Prostate gland (tissue), 2 donors: ENCODE results near the gene FSTL5. TPM values are rescaled to one million over a fixed set of nuclear protein-coding genes. Genes with fewer than 3 reads are reported as not detected.

Experiments
- DNase-seq: peaks from one replicate; pipeline ENCODE4 v3.0.0-alpha.2; 2019; ENCODE audit warnings: low spot score
- H3K27ac ChIP-seq, 2 donors: fragments of 200-600 bp; sonication (generic); 2 replicates each; pipeline ENCODE4 v1.5.1; 2017 to 2019
- H3K27me3 ChIP-seq: fragments of 200-600 bp; sonication (generic); replicated peaks from 2 replicates; pipeline ENCODE4 v1.5.1; 2019; ENCODE audit not compliant: insufficient read depth
- H3K36me3 ChIP-seq, 2 donors: fragments of 200-600 bp; sonication (generic); 1 replicate in 1 of 2; 2 replicates in 1 of 2; pipeline versions ENCODE4 v1.5.1 to v1.8.1; 2017 to 2019
- H3K4me1 ChIP-seq: fragments of 200-600 bp; sonication (generic); replicated peaks from 2 replicates; pipeline ENCODE4 v1.5.1; 2019
- H3K4me3 ChIP-seq, 2 donors: fragments of 200-600 bp; sonication (generic); 2 replicates each; pipeline ENCODE4 v1.5.1; 2017 to 2019
- H3K9me3 ChIP-seq: fragments of 200-600 bp; sonication (generic); 2 replicates; pipeline ENCODE4 v1.5.1; 2017
- CTCF ChIP-seq, 4 experiments: fragments of 200-600 bp in 2 of 4; fragments of 450-650 bp in 2 of 4; sonication (generic) in 2 of 4; IDR thresholded peaks; 1 replicate in 3 of 4; 2 replicates in 1 of 4; pipeline ENCODE4 v1.5.1; 2016 to 2019; ENCODE audit warnings: antibody characterized with exemption in 4 of 4, mild to moderate bottlenecking in 2 of 4, moderate library complexity in 2 of 4
- POLR2A ChIP-seq: fragments of 450-650 bp; IDR thresholded peaks from one replicate; pipeline ENCODE4 v1.6.1; 2016; ENCODE audit warnings: antibody characterized with exemption, mild to moderate bottlenecking
- POLR2AphosphoS5 ChIP-seq: sonication (generic); formaldehyde crosslinking; IDR thresholded peaks from one replicate; pipeline ENCODE4 v1.6.1; 2017; ENCODE audit warnings: antibody characterized with exemption
- WGBS: methylation state at CpG from one replicate; pipeline ENCODE4 v1.1.5; 2018; 5-methylcytosine and 5-hydroxymethylcytosine counted together
- intact Hi-C: fragments of 100-400 bp; cut with DNase I; formaldehyde crosslinking; loops from one replicate; pipeline ENCODE4 v1.14.2; 2022
- total RNA-seq, 2 donors: library from RNA; depleted of rRNA; stranded (reverse); fragments of >200 nt; gene quantifications; one replicate each; pipeline ENCODE4 v1.1.0, GENCODE V29; 2016

Gene FSTL5
- total RNA-seq, 2 donors from 2014 or later = 0.45 TPM; not detected in 1

GRCh38 chr4:161823450-161823849, 340.4 kb downstream of the FSTL5 start:
- Histone ChIP-seq H3K4me1 (no peaks in the 10 kb centered on the region), H3K27me3 (no peaks in the 10 kb centered on the region), H3K4me3 (no peak overlapping the region), H3K27ac (no peak overlapping the region), H3K9me3 (no peaks in the 10 kb centered on the region), H3K36me3 (no peaks in the 10 kb centered on the region)
- 92% methylated on average over 1 of the region's 1 CpG for WGBS
- DNase-seq = no peak
- intact Hi-C loops = no loop called here
- TF ChIP-seq POLR2AphosphoS5 (no peak), POLR2A (no peak), CTCF (IDR thresholded peaks at IDR 0.05) (no peak)

GRCh38 chr4:161822174-161822573, 341.6 kb downstream of the FSTL5 start:
- Histone ChIP-seq H3K9me3 (no peaks in the 10 kb centered on the region), H3K36me3 (no peaks in the 10 kb centered on the region), H3K4me3 (no peak overlapping the region), H3K4me1 (no peaks in the 10 kb centered on the region), H3K27ac (no peak overlapping the region), H3K27me3 (no peaks in the 10 kb centered on the region)
- no peak for DNase-seq
- 100% methylated on average over 1 of the region's 1 CpG for WGBS
- no peak for TF ChIP-seq CTCF (IDR thresholded peaks at IDR 0.05)
- no peak for TF ChIP-seq POLR2A
- no peak for TF ChIP-seq POLR2AphosphoS5
- intact Hi-C loops = no loop called here

- DNase-seq = no peak
- Histone ChIP-seq H3K4me1 (no peaks in the 10 kb centered on the region), H3K36me3 (no peaks in the 10 kb centered on the region), H3K4me3 (no peak overlapping the region), H3K27me3 (no peaks in the 10 kb centered on the region), H3K9me3 (no peaks in the 10 kb centered on the region), H3K27ac (no peak overlapping the region)
- TF ChIP-seq POLR2AphosphoS5 = no peak
- no peak for TF ChIP-seq CTCF (IDR thresholded peaks at IDR 0.05)
- no peak for TF ChIP-seq POLR2A
- WGBS = 68% methylated on average over 11 of the region's 11 CpGs
- intact Hi-C loops = no loop called here
Measured at GRCh38 chr4:161817914-161818313, 345.9 kb downstream of the FSTL5 start.

- Histone ChIP-seq H3K27me3 (no peaks in the 10 kb centered on the region), H3K36me3 (no peaks in the 10 kb centered on the region), H3K9me3 (no peaks in the 10 kb centered on the region), H3K4me1 (no peaks in the 10 kb centered on the region), H3K4me3 (no peak overlapping the region), H3K27ac (no peak overlapping the region)
- 93% methylated on average over 1 of the region's 1 CpG for WGBS
- TF ChIP-seq POLR2A = no peak
- TF ChIP-seq POLR2AphosphoS5 = no peak
- no peak for TF ChIP-seq CTCF (IDR thresholded peaks at IDR 0.05)
- no peak for DNase-seq
- intact Hi-C loops = no loop called here
Measured at GRCh38 chr4:161816958-161817357, 346.8 kb downstream of the FSTL5 start.

- TF ChIP-seq POLR2A = no peak
- DNase-seq = no peak
- no peak overlapping the region for H3K27ac ChIP-seq
- H3K9me3 ChIP-seq = no peaks in the 10 kb centered on the region
- H3K27me3 ChIP-seq = no peaks in the 10 kb centered on the region
- no peaks in the 10 kb centered on the region for H3K4me1 ChIP-seq
- intact Hi-C loops = no loop called here
- H3K36me3 ChIP-seq = no peaks in the 10 kb centered on the region
- no peak overlapping the region for H3K4me3 ChIP-seq
- 76% methylated on average over 1 of the region's 1 CpG for WGBS
Measured at GRCh38 chr4:161815841-161816240, 348.0 kb downstream of the FSTL5 start.
